Stimulated activated CD4-positive, alpha-beta T cell treated with anti-CD3 and anti-CD28 coated beads, Interleukin-4, amount 100 ng/mL, for 24 hours (primary cell): ENCODE results near the gene CFAP251.
"Not testable (repeated sequence)": the region's sequence is repeated elsewhere in the genome, so short reads cannot be mapped to it uniquely, and the experiment has no call there.

Source experiments
- DNase-seq: peaks from one replicate; pipeline ENCODE4 v3.0.0-alpha.2; 2020

The CFAP251 gene

DNA sequence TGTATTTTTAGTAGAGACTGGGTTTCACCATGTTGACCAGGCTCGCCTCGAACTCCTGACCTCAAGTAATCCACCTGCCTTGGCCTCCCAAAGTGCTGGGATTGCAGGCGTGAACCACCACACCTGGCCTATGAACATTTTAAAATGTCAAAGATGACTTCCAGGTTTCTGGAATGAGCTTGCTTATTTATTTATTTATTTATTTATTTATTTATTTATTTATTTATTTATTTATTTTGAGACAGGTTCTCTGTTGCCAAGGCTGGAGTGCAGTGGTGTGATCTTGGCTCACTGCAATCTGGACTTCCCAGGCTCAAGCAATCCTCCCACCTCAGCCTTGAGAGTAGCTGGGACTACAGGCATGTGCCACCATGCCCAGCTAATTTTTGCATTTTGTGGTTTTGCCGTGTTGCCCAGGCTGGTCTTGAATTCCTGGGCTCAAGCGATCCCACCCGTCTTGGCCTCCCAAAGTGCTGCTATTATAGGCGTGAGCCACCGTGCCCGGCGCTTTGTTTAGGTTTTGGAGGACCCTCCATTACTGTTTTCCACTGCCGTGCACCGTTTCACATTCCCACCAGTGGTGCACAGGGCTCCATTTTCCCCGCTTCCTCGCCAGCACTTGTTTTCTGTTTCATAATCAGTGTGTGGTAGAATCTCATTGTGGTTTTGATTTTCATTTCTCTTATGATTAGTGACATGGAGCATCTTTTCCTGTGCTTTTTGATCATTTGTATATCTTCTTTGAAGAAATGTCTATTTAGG is 6.4 kb upstream of the CFAP251 start:
- DNase-seq: peak; percentile 32

DNA sequence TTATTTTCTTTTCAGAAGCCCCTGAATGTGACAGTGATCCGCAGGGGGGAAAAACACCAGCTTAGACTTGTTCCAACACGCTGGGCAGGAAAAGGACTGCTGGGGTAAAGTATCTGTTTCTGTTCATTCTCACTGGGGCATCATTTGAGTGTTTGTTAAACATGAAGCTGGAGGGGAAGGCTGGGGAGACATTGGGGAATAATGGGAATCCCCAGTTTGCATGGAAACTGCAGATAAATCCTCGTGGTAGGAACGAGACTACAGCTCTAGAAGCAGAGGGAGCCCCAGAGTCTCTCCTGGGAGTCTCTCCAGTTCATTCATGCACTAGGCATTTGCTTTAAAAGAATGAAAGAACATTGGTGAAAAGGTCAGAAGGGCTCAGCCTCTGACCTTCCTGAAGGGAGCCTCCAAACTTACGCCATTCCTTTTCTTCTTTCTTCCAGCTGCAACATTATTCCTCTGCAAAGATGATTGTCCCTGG is 2.5 kb upstream of the CFAP251 start:
- DNase-seq: no peak

DNA sequence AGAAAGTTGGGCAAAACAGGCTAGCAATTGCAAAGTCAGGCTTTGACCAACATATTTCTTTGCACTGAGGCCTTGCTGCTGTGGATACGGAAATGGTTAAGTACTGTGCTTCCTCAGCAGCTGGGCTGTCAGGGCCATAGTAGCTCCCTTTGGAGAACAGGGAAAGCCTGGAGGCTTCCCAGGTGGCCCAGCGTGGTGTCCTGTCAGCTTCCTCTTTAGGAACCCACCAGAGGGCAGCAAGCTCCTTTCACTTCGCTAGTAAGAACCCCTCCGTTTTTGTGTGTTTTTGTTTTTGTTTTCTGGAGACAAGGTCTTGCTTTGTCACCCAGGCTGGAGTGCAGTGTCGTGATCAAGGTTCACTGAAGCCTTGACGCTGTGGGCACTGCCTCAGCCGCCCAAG is 1.7 kb upstream of the CFAP251 start:
- no peak for DNase-seq

DNA sequence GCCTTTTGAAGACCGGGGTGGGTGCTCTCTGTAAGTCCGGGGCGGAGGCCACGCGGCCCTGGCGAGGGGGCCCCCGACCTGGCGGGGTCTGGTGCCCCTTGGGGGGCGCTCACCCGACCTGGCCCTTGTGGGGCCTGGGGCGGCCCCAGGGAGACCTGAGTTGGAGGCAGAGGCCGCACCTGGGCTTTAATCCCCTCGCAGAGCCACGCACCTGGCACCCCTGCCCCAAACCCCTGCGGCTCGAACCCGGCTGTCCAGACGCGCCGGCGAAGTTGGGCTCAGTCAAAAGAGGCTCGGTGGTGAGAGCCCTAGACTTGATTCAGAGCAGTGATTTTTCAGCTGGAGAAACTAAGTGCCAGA is 267 bp downstream of the CFAP251 start:
- DNase-seq: no peak

DNA sequence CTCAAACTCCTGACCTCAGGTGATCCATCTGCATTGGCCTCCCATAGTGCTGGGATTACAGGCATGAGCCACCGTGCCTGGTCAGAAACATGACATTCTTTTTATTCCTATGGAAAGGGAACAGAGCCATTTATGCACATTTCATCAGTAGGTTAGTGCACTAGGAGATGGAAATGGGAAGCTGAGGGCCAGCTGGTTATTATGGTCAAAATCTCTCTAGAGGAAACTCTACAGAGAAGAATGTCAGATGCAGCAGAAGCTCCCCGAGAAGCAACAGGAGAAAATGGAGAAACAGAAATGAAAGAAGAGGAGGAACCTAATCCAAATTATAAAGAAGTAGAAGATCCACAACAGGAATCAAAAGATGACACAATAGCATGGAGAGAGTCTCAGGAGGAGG is 2.7 kb downstream of the CFAP251 start:
- no peak for DNase-seq

DNA sequence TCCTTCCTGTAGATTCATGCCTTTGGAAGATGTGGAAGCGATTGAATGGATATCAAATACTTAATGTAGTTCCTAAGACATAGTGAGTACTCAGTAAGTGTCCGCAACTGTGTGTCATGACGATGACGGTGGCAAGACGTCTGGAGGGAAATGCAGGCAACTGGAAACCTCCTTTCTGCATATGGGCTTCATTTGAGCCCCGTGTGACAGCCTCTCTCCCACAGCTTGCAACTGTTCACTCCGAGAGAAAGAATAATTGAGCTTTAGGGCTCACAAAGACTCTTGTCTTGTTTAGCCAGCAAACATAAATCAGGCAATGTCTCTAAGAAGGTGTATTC is 6.9 kb downstream of the CFAP251 start:
- no peak for DNase-seq

DNA sequence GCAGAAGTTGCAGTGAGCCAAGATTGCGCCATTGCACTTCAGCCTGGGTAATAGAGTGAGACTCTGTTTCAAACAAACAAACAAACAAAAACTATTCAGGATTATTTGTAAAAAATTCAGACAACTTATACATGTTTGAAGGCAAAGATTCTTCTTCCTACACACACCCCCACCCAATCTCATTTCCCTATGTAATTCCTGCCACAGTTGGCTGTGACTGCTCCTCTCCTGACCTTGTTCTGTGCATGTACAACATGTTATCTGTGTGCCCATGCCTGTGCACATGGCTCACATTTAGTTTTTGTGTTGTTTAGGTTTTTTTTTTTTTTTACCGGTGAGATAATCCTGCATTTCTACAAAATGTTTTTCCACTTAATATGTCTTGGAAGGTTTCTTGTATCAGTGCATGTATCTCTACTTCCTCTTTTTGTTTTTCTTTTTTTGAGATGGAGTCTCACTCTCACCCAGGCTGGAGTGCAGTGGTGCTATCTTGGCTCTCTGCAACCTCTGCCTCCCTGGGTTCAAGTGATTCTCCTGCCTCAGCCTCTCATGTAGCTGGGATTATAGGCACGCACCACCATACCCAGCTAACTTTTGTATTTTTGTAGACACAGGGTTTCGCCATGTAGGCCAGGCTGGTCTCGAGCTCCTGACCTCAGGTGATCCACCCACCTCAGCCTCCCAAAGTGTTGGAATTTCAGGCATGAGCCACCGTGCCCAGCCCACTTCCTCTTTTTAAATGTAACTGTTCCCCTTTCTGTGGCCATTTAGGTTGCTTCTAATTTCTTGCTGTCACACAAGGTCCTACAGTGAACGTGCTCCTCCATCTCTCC is 8.7 kb downstream of the CFAP251 start:
- no peak for DNase-seq

DNA sequence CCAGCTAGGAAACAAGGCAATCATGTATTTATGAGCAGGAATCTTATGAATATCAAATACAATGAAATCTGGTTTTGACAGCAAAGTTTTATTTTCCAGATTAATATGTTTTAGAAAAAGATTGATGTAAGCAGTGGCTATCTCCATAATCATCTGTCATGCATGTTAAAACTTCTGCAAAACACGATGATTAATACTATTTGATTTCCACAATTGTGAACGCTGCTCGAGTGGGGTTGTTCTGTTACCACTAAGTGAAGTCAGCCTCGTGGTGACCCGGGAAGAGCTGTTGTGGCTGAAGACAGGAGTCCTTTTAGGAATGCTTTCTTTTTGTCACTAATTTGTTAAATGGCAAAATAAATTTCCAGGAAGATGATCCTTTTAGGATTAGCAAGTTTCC is 9.4 kb downstream of the CFAP251 start:
- DNase-seq: no peak

DNA sequence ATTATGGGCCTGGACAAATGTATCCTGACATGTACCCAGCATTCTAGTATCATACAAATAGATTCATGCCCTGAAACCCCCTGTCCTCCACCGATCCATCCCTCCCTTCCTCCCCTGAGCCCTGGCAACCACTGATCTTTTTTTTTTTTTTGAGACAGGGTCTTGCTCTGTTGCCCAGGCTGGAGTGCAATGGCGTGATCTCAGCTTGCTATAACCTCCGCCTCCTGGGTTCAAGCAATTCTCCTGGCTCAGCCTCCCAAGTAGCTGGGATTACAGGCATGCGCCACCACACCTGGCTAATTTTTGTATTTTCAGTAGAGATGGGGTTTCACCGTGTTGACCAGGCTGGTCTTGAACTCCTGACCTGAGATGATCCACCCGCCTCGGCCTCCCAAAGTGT is 11.2 kb downstream of the CFAP251 start:
- DNase-seq: not testable (repeated sequence)

DNA sequence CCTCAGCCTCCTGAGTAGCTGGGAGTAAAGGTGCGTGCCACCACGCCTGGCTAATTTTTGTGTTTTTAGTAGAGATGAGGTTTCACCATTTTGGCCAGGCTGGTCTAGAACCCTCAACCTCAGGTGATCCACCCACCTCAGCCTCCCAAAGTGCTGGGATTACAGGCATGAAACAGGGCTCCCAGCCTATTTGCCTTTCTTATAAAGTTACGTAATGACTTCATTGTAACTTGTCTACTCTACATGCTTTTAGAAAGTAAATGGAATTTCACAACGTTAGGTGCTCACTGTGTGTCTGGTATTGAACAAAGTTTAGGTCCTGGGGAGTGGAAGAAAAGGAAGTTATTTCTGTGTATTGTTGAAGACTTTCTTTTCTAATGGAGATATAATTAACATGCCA is 12.5 kb downstream of the CFAP251 start:
- no peak for DNase-seq

DNA sequence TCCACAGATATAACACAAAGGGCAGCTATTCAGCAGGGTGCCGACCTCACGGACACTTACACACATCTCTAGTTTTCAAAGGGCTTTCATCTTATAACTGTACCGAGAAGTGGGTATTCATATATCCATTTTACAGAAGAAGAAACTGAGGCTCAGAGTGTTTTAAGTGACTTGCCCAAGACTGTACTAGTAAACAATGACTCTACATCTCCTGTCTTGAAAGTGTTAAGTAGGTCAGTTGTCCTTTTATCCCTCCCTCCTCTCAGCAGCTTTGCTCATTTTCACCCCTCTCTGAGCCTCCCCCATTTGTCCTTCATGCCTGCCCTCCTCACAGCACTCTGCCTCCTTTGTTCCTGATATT is 13.8 kb downstream of the CFAP251 start:
- DNase-seq: no peak

DNA sequence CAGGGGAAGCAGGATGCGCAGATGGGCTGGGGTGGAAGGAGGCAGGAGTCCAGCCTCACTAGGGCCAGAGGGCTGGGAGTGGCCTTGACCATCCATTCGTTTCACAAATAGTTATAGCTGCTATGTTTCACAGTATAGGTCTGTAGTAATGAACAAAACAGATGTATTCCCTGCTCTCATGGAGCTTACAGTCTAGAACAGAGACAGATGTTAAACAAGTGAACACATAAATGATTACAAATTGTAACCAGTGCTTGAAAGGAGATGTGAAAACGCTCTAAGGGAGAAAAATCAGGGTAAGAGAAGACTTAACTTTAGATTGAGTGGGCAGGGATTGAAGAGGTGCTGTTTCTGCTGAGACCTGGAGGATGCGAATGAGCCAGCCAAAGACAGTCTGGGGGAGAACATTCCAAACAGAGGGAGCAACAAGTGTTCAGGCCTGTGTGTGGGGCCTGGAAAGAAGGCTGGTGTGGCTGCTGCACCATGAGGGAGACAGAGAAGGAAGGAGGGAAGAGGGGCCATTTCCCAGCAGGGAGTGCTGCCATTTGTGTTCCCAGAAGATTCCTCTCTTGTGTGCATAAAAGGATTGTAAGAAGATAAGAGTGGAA is 14.6 kb downstream of the CFAP251 start:
- DNase-seq: no peak

DNA sequence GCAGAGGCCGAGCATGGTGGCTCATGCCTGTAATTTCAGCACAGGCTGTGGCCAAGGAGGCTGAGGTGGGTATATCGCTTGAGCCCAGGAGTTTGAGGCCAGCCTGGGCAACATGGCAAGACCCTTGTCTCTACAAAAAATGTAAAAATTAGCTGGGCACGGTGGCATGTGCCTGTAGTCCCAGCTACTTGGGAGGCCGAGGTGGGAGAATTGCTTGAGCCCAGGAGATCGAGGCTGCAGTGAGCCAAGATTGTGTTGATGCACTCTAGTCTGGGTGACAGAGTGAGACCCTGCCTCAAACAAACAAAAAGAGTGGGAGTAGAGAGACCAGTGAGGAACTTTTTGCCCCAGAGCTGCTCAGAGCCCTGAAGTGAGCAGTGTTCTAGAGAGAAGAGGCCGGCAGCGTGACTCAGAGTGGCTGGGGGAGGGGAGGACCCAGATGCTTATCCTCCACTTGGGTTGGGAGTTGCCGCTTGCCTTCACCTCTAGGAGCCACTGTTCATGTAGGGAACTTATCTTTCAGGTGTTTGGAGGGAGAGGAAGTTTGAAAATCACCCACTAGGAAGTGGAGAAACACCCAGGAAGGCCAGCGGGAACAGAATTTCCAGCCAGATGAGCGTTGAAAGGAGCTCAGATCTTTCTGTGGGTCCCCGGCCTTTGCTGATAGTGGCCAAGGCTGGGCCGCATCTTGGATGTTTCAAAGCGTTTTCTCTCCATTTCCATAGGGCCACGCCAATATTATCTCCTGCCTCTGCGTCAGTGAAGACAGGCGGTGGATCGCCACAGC is 15.3 kb downstream of the CFAP251 start:
- DNase-seq: no peak

DNA sequence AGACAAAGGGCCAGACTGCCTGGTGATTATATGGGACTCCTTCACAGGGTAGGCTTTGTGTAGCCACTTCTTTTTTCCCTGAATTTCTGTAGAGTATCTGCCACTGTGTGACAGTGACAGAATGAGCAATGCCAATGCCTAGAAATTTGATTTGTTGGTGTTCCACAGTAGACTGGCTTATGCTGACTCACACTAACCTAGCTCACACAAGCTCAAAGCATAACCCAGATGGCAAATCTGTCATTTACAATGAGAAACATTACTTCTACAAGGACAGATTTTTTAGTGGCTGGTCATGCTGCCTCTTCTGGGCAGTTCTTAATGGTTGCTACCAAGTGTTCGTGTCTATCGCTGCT is 15.9 kb downstream of the CFAP251 start:
- DNase-seq: no peak

DNA sequence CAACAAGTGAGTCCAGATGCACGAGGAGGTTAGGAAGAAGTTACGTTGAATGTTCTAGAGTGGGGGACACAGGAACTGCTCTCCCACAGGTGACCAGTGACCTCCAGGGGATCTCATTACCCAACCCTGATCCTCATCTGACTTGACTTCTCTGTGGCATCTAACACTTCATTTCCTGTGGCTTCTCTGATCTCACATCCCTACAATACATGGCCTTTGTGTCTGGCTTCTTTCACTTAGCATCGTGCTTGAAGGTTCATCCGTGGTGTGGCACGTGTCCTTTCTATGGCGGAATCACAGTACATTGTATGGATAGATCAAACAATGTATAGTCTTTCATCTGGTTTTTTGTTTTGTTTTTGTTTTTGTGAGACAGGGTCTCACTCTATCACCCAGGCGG is 19.3 kb downstream of the CFAP251 start:
- DNase-seq: no peak

DNA sequence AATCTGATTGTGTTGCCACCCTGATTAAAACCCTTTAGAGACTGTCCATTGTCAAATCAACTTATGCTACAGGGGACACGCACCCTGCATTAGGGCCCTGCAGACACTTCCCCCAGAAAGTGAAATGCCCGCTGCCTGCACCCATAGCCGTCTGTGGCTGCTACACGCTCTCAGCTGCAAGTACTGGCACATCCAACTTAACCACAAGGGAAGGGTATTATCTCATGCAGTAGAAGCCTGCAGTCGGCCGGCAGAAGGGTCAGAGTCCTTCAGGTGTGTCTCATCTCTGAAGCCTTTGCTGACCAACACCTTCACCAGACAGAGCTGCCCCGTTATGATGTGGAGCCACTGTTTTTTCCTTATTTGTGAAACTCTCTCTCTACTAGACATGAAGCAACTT is 20.8 kb downstream of the CFAP251 start:
- no peak for DNase-seq

DNA sequence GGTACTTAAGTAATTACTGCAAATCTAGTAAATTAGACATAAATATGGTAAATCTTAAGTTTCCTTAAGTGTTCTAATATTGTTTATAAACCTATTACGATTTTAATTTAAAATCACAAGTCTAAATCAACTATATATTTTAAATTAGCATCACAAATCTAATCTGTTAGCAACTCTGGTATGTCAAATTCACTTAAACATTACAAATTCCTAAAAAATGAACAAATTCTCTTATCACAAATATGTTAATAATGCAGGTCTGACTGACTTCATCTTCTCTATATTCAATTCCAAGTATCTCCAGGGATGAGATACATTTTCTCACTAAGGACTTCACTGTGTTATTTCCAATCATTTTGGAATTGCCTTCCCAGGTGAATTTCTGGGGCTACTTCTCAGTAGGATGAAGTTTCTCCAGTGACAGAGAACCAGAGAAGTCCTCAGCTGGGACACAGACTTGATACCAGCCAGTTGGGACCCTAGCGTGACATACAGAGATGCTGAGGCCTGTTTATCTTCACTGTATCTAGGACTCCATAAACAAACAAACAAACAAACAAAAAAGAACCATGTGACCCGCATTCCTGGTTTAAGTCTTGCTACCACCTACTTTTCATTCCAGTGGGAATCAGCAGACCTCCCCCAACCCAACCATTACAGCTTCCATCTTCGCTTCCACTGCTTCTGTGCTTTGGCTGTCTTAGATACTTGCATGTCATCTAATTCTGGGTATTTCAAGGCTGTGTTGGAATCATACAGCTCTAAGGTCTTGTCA is 21.8 kb downstream of the CFAP251 start:
- no peak for DNase-seq

DNA sequence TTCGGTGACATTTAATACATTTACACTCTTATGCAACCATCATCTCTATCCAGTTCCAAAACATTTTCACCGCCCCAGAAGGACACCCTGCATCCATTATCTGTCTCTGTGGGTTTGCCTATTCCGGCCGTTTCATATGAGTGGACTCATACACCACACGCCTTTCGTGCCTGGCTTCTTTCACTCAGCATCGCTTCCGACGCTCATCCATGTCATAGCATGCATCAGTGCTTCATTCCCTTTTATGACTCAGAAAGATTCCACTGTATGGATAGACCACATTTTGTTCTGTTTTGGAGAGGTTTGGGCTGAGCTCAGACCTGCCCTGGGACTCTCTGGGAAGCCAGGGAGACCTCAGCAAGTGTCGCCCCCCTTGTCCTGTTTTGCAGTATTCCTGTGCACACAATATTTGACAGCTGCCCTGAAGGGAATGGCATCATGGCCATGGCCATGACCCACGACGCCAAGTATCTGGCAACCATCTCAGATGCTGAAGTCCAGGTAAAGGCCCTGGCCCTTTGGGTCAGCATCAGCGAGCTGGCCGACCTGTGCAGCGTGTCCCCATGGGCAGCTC is 23.8 kb downstream of the CFAP251 start:
- no peak for DNase-seq

DNA sequence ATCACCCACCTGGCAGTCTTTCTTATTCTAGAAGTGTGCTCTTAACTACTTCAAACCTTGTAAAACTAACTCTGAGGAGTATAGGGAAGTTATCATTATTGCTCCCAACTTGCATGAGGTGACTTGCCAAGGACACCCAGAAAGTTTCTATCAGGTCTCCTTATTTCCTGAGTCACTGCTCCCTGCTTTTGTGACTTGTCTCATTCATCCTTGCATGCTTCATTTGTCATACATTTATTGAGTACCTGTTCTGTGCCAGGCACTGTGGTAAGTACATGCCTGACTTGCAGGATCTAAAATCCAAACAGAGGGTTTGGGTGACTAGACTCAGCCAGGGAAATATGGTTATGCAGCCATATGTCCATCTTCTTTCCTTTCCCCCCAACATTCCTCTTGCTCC is 25.5 kb downstream of the CFAP251 start:
- no peak for DNase-seq

DNA sequence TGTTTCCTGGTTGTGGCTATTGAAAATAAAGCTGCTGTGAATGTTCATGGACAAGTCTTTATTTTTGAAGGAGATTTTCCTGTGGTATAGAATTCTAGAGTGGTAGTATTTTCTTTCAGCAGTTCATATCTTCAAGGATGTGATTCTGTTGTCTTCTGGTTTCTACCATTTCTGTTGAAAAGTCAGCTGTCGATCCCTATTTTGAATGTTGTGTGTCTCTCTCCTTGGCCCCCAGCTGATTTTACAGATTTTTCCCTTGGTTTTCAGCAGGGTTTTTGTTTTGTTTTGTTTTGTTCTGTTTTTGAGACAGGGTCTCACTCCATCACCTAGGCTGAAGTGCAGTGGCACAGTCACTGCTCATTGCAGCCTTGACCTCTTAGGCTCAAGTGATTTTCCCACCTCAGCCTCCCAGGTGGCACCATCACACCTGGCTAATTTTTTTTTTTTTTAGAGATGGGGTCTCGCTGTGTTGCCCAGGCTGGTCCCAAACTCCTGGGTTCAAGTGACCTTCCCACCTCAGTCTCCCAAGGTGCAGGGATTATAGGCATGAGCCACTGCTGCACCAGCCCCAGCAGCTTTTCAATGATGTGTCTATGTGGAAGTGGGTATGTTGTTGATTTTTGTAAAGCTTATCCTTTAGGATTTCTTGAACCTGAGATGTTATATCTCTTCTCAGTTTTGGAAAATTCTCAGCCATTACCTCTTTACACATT is 28.1 kb downstream of the CFAP251 start:
- DNase-seq: no peak

DNA sequence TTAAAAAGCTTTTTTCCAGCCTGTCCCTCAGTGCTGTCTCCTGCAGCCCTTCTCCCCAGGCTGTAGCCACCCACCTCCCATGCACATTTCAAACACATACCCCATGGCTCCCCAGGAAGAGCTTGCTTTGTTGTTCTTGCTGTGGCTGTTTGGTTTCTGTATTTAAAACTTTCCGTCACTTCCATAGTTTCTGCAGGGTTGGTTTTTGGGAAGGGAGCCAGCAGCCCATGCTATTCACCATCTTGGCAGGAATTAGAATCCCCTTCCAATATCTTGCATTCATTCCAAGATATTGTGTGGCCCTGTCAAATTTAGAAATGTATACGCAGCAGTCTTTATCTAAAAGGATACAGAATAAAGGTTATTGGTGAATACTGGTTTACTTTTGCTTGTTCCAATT is 29.6 kb downstream of the CFAP251 start:
- no peak for DNase-seq
